GM12865 (cell line): ENCODE measurements around the gene FER1L5.

Experiments
- DNase-seq: peaks from one replicate; pipeline ENCODE4 v3.0.0; 2010; ENCODE audit warnings: low read depth
- H3K4me3 ChIP-seq: 2 replicates; pipeline ENCODE4 v1.5.1; 2011; ENCODE audit warnings: mild to moderate bottlenecking, low read depth, low read length, control low read depth
- TF ChIP-seq, protein P1 (sequence below): IDR thresholded peaks from 2 replicates; pipeline ENCODE4 v1.5.1; 2011; ENCODE audit warnings: low read length, control low read depth, low read depth, inconsistent platforms; ENCODE audit not compliant: insufficient read depth; ENCODE audit errors: missing control alignments

The FER1L5 gene

DNA sequence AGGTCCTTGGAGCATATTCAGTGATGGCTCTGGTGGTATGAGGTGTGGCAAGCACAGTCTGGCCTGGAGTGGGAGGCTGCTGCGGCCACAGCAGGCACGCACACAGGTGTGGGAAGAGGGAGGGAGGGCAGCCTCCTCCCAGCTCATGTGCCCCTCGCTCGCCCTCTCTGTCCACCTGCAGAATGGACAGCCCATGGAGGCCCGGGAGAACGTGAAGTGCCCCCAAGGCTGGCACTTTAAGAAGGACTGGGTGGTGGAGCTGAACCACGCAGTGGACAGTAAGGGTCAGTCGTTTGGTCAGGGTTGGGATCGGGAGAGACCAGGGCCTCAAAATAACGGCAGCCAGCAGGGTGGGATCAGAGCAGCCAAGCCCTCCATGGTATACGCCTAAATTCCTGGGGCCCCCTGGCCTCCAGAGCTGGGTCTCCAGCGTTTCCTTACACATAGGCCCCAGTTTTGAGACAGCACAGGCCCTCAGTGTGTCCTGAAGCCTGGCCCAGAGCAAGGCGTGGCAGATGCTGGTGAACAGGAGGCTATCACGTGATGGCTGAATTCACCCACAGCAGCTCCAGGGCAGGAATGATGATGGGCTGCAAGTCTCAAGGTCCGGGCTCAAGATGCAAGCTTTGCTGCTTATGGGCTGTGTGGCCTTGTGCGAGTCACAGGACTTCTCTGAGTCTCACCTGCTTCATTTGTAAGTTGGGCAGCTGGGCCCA is 47.9 kb downstream of the FER1L5 start:
- no peak overlapping the region for H3K4me3 ChIP-seq
- no peak for DNase-seq
- TF ChIP-seq, protein P1, sequence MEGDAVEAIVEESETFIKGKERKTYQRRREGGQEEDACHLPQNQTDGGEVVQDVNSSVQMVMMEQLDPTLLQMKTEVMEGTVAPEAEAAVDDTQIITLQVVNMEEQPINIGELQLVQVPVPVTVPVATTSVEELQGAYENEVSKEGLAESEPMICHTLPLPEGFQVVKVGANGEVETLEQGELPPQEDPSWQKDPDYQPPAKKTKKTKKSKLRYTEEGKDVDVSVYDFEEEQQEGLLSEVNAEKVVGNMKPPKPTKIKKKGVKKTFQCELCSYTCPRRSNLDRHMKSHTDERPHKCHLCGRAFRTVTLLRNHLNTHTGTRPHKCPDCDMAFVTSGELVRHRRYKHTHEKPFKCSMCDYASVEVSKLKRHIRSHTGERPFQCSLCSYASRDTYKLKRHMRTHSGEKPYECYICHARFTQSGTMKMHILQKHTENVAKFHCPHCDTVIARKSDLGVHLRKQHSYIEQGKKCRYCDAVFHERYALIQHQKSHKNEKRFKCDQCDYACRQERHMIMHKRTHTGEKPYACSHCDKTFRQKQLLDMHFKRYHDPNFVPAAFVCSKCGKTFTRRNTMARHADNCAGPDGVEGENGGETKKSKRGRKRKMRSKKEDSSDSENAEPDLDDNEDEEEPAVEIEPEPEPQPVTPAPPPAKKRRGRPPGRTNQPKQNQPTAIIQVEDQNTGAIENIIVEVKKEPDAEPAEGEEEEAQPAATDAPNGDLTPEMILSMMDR: no peak

DNA sequence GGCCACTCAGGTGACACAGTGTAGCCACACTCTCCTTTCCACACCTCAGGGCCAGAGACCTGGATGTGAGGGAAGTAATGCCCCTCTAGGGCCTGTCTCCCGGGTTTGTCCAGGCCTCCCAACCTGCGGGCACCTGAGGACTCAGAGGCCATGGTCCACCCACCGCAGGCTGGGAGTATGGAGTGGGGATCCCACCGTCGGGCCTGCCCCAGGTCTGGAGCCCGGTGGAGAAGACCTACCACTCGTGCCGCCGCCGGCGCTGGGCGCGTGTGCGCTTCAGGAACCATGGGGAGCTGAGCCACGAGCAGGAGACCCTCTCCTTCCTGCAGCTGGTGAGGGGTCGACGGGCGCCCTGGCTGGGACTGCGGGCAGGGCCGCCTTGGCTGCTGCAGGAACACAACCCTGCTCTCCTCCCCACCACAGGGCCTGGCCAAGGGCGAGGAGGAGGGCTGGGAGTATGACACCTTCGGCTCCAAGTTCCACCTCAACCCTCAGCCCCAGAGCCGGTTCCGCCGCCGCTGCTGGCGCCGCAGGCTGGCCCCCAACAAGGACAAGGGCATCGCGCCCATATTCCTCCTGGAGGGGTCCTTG is 48.6 kb downstream of the FER1L5 start:
- TF ChIP-seq, protein P1: no peak
- DNase-seq: no peak
- H3K4me3 ChIP-seq: no peak overlapping the region

DNA sequence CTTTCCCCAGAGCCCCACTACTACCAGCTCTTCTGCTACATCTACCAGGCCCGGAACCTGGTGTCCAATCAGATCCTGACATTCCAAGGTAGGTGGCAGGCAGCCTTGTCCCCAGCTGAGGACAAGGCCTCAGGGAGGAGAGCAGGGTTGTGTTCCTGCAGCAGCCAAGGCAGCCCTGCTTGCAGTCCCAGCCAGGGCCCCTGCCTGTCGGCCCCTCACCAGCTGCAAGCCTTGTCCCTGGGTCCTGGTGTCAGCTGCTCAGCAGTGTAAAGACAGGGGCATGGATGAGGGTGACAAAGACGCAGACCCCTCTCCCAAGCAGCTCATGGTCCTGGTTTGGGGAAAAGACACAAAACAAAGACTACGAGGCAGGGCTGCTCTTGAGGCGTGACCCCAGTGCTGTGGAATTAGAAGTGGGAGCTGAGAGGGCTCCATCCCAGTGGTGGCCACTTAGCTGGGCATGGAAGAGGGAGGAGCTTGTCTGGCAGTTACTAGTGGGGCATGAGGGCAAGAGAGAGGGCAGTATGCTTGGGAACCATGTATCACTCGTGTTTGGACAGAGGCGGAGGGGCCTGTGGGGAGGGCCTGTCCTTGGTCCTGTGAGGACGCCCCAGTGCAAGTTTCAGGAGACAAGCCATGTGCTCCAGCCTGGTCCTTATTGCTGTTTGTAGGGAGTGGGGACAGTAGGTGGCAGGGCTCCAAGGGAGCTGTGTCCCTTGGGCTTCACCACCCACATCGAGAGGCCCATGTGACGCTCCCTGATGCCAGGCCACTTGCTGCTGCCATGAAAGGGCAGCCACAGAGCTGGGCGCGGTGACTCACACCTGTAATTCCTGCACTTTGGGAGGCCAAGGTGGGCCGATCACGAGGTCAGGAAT is 49.8 kb downstream of the FER1L5 start:
- TF ChIP-seq, protein P1: no peak
- no peak overlapping the region for H3K4me3 ChIP-seq
- no peak for DNase-seq

DNA sequence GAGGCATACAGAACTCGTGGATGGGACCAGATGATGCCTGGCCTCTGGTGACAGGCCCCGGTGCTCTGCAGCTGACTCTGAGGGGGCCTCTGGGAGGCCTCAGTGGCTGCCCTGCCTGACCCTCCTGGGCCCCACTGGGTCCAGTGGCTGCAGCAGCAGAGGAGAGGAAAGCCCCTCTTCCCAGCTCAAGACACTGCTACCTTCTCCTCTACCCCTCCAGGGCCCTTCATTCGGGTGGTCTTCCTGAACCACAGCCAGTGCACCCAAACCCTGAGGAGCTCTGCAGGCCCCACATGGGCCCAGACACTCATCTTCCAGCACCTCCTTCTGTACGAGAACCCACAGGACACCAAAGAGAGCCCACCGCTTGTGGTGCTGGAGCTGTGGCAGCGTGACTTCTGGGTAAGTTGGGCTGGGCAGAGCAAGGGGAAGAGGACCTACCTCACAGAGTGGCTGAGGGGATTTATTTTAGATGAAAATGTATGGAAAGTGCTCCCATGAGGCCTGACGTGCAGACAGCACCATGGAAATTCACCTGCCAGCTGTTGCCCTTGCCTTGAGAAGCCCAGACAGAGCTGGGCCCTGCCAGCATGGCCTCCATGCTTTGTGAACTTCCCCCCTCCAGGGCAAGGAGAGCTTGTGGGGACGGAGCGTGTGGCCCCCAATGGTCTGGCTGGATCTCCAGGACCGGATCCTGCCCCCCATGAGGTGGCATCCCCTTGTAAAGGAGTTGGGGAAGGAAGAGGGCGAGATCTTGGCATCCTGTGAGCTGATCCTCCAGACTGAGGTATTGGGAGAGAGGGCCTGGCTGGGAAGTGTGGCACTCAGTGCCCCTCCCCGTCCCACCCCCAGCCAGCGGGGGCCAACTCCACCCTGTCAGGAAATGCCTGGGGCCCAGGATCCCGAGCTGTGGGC is 51.0 kb downstream of the FER1L5 start:
- no peak overlapping the region for H3K4me3 ChIP-seq
- TF ChIP-seq, protein P1: no peak
- DNase-seq: no peak

DNA sequence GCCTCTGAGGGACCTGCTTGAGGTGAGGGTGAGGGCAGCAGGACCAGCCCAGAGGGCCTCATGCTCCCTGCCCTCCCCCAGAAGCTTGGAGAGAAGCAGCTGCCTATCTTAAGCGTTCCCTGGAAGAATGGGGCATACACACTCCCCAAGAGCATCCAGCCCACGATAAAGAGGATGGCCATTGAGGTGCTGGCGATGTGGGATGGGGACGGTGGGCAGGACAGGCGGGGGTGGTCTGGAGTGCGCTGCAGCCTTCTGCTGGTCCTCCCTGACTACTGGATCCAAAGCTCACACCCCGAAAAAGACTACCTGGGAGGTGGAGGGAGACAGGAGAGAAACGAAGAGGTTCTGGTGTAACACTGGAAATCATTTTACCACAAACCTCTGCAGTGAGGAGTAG is 51.7 kb downstream of the FER1L5 start:
- no peak for DNase-seq
- TF ChIP-seq, protein P1: no peak
- no peak overlapping the region for H3K4me3 ChIP-seq

DNA sequence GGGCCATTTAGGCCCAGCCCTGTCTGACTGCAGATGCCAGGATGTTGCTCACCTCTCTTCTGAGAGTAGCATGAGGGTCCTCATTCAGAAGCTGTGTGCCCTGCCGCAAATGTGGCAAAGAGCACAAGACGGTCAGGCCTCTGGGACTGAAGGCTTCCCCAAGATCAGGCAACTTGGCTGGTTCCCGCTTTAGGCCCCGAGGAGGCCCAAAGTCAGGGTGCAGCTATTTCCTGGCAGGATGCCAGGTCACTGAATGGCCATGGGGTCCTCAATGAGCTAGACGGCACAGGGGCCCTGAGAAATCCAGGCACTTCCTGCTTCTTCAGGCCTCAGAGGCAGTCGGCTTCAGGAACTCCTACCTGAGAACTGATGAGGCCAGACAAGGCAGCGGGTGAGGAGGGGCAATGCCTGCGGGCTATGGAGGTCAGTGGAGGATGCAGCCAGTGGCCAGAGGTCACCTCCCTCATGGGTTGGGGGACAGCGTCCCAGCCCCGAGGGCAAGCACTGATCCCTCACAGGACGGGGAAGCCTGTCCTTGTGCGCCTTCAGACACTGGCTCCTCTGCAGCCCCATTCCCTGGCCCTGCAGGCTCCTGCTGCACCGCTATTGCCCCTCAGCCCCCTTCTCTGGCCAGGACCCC is 52.4 kb downstream of the FER1L5 start:
- TF ChIP-seq, protein P1: no peak
- no peak overlapping the region for H3K4me3 ChIP-seq
- DNase-seq: no peak
